CD4-positive, alpha-beta T cell treated with Interleukin-12 subunit alpha and Interleukin-12 subunit beta, for 1 hour (primary cell): Measurements from ENCODE around the gene PIK3AP1.

Experiments
- DNase-seq: peaks from one replicate; pipeline ENCODE4 v3.0.0-alpha.2; 2020

PIK3AP1 gene

DNA sequence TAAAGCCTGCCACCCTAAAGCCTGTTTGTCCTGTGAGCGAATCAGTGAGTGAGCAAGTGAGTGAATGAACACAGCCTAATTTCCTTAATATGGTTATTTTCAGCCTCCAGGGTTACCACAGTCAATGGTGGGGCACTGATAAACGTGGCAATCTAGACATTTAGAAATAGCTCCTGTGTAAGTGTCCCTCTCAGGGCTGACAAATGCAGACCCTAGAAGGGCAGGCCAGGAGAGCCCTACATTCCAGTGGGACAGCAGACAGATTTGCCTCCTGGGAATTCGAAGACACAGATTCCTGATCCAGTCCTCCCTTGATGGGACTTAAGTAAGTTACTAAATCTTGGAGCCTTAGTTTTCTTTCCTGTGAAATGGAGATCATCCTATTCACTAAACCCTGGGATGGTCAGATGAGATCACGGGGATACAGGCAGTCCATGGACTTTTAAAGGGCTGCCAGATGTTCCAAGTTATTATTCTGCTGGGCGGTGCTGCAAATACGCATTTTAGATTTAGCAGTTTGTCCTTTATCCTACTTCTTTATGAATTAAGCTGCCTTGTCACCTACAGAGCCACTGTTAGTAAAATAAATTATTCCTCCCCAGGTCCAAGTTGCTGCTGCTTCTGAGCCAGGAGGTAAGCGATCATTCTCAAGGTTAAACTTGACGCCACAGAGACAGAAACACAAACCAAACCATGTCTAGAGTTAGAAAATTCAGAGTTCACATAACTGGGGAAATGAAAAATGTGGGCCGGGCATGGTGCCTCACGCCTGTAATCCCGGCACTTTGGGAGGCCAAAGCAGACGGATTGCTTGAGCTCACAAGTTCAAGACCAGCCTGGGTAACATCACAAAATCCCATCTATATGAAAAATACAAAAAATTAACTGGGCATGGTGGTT, 78.7 kb downstream of the PIK3AP1 start:
- no peak for DNase-seq

DNA sequence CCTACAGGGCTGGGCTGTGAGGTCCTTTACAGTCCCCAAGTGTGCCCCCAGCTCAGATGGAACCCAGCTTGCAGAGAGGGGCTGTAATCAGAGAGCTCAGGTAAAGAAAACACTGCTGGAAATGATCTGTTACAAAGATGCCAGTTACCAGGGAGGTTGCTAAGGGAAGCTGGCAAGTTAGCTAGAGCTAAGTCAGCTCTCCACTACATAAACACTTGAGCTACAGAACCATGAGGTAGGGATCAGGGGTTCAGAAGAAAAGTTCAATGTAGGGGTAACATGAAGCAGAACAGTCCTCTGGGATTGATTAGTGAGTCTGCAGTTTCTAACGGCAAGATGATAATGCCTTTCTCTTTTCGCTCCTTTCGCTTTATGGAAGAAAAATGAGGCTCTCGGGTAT, 80.4 kb downstream of the PIK3AP1 start:
- no peak for DNase-seq

DNA sequence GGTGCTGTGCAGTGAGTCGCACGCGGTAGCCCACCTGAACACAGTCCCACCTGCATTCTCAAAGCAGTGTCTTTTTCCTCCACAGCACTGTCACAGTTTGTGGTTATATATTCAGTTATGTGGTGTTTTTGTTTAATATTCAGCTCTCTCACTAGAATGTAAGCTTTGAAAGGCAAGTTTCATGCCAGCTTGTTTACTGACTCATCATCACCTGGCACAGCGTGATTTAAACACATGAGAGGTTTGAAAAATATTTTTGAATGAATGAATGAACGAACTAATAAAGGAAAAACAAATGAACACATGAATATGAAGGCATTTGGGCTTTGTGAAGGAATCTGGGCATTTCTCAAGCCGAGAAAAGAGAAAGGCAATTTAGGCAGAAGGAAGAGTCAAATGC, 81.6 kb downstream of the PIK3AP1 start:
- DNase-seq = no peak

DNA sequence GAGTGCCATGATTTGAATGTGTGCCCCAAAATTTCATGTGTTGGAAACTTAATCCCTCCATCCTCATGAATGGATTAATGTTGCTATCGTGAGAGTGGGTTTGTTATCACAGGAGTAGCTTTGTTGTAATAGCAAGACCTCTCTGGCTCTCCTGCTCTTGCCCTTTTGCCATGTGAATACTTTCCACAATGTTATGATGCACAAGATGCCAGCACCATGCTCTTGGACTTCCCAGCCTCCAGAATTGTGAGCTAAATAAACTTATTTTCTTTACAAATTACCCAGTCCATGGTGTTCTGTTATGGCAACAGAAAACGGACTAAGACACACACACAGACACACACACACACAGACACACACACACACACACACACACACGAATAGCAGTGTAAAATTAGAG, 82.2 kb downstream of the PIK3AP1 start:
- no peak for DNase-seq

DNA sequence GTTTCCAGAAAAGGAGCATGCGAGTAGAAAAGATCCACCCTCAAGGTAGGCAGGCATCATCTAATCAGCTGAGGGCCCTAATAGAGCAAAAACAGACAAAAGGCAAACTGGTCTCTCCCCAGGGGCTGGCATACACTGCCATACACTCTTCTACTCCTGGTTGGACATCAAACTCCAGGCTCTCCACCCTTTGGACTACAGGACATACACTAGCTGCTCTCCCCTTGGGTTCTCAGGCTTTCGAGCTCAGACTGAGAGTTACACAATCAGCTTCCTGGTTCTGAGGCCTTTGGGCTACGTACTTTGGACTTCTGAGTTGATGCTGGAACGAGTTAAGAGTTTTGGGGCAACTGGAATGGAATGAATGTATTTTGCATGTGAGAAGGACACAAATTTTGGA, 82.6 kb downstream of the PIK3AP1 start:
- DNase-seq = no peak

DNA sequence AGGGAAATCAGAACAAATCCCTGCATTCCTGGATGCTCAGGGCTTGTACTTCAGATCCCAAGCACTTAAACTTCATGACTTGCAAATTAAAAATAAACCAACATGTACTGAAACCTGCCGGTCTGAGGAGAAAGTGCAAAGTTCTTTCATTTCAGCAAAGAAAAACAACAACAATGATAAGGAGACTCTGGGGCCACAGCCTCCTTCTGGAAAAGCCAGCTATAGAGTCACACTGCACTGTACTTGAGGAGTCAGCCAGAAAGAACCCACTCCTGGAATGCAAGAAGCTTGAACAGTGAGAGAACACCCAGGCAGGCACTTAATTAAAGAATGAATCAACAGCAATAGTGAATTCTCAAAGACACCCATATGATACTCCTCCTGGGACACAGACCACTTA, 83.8 kb downstream of the PIK3AP1 start:
- DNase-seq = no peak

DNA sequence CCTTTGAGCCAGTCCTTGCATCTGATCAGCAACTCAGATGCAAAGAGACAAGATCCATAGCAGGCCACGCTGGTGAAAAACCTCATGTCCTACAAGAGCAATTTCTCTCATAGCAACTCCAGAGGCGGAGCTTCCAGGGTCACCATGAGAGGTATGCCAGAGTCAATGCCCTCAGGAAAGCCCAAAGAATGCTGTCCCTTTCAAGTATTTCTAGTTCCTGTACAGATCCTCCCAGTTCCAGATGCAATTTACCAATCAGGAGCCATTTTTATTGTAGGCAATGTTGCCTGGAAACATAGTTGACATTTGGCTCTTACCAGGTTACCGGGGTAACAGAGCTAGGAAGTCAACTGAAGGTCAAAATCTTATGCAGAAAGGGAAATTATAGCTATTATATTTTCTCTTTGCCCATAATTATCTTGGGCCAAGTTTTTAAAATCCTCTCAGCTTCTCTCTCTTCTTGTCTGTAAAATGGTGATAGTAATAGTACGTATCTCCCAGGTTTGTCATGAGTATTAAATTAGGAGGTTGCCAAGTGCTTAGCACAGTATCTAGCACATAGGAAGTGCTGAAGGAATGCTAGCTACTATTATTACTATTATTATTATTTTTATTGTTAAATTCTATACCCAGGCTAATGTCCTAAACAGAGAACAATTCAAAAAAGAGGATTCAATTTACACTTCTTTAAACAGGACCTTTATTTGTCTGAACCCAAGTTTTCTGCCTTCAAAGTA, 87.2 kb downstream of the PIK3AP1 start:
- DNase-seq = no peak

DNA sequence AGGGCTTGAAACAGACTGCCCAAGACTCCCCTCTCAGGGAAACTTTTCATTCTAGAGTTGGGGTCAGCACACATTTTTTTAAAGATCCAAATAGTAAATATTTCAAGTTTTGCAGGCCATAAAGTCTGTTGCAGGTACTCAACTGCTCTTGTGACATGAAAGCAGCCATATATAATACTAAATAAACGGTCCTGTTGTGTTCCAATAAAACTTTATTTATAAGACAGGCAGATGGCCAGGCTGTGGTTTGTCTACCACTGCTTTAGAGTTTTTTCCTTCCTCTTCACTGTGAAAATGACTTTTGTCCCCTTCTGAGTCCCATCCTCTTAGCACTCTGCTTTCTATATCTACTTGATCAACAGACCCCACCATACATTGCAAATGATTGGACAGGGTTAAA, 93.0 kb downstream of the PIK3AP1 start:
- no peak for DNase-seq

DNA sequence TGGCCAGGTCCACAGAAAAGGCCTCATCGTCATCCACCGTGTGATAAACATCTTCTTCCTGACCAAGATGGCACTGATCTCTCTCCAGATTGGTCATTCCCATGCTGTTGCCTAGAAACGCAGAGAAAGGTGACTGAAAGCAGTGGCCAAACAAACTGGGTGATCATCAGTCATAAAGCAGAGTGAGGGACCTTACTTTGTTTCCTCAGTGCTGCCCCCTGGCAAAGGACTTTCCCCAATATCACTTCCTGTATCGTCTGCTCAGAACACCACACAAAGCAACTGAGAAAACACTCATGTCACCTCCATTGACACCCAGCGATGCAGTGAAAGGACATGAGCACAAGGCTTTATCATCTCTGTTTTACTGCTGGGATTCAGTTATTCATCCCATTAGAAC, 93.5 kb downstream of the PIK3AP1 start:
- no peak for DNase-seq

DNA sequence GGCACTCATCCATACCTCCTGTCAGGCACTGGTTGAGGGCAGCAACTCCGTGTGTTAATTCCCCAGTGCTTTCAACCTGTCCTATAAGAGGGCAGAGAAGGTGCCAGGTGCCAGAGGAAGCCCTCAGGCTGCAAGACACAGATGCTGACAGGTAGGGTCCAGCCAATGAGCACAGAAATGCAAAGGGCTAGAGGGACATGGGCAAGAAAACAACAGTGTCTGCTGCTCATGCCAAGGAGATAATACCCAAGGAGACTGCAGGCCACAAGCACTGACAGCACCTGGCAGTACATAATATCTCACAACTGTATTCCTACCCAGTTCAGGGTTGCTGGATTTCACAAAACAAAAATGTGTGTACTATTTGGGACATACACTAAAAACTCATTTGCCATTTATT, 95.1 kb downstream of the PIK3AP1 start:
- DNase-seq = no peak

DNA sequence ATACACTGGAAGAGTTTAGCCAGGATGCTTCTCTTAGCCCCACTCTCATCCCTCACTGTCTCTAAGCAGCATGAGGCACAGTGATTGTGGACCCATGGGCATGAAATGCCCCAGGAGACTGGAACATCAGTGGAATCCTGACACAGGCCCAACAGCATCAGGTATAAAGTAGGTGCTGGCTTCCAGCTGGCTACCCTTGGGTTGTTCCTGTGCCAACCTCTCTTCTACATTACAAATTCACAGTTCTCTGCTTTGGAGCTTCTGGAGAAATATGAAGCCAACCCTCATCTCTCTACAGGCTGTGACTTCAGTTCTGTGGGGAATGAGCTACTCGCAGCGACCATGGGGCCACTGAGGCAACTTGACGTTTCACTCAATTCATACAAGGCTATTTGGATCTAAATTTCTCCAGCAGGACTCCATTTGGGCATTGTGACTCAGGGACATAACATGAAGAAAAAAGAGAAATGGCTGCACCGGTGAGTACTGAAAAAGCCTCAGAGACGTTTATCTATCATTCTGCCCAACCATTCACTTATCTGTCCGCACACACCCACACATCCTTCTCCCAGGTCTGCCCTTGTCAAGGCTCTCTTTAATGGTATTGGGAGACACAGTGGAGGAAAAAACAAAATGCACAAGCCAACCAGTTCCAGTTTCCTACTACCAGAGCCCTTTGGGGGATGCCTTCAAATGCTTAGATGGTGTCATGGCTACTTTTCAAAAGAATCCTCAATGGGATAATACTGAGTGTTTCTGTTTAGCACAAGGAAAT, 98.1 kb downstream of the PIK3AP1 start:
- no peak for DNase-seq

DNA sequence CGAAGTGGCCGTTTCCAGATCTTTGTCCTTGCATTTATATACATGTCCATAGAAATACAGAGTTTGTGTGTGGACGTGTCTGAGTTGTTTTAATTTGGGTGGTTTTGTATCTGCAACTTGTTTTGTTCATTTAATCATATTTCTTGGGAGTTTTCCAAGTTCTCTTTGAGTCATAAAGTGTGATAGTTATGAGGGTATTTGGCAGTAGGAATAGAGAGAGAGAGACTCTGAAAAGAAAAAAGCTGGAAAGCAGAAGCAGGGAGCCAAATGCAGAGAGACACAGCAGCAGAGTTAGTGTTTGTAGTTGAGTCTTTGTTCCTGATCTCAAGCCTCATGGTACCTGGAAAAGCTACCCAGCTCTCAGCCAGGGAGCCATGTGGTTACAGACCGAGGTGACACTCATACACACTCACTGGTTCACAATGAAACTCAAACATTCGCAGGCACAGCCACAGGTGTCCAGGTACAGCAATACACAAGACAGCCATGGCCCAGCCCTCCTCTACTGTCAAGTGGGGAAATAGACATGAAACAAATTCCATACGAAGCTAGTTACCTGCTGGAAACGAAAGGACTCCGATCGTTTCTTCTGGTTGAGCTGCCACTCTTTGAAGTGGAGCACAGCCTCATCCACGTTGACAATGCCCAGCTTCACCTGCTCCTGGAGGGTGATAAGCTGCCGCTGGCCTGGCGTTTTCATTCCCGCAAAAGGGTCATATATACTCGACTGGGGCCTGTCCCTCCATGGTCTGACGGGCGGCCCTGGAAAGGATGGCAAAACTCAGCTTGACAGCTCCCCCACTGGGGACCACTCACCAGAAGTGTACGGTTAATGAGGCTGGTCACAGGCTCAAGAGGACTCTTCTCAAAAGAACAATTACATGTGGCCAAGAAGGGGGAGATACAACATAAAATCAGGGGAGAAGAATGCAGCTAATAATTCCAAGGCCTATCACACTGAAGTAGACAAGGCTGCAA, 100.2 kb downstream of the PIK3AP1 start:
- no peak for DNase-seq

DNA sequence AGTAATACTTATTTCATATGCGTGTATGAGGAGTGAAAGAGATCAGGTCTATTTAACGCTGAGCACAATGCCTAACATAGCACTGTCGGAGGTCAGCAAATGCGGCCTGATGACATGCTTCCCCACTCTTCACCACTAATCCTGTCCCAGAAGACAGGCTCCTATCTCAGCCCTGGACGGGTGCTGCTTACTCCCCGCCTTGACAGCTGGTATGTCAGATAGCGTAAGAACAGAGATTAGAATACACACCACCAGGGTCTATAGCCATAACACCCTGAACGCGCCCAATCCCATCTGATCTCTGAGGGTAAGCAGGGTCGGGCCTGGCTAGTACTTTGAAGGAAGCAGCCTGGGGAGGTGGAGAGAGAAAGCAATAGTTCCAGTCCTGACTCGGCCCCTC, 101.2 kb downstream of the PIK3AP1 start:
- no peak for DNase-seq

DNA sequence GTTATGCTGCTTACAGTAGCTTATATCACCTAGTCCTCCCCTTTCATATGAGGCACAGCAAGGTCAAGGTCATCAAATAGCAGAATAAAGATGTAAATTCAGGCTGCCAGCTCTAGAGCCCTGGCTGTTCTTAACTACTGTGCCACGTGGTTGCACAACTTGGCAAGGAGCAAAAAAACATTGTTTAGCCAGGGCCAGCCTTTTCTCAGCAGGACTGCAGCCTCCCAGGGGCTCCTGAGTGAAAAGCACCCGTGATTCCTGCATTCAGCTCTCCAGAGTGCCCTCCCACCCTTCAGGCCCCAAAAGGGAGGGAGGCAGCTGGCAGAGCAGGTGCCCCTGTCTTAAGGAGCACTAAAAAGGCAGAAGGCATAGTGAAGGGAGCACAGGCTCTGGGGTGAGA, 101.7 kb downstream of the PIK3AP1 start:
- no peak for DNase-seq

DNA sequence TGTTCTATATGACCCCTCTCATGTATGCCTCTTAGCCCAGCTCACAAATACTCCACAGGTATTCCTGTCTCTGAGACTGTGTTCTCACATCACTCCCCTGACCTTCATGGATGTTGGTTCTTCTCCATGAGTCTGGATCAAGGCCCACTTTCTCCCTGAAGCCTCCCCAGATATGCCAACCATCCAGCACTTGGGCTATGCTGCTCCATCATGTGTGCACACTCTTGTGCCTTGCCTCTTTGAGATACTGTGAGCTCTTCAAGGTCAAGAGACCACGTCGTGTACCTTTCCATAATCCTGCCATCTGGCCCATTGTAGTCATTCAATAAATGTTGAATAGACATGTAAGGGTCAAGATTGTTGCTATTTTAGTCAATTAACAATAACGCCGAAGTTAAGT, 103.4 kb downstream of the PIK3AP1 start:
- no peak for DNase-seq

DNA sequence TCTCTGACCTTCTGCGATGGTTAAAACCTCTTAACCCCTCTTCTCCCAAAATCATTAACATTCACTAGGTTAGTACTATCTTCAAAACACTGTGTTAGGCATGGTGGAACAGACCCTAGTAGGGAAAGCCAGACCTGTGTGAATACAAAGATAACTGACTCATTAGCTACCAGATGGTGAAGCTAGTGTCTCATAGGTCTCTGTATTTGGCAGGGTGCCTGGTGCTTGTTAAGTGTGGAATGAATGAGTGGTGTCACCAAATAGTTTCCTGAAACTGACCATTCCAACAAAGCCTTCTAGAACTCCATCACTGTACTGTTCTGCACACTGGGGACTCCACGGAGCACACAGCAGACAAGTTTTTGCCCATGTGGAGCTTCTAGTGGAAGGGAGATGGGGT, 105.8 kb downstream of the PIK3AP1 start:
- DNase-seq = no peak

DNA sequence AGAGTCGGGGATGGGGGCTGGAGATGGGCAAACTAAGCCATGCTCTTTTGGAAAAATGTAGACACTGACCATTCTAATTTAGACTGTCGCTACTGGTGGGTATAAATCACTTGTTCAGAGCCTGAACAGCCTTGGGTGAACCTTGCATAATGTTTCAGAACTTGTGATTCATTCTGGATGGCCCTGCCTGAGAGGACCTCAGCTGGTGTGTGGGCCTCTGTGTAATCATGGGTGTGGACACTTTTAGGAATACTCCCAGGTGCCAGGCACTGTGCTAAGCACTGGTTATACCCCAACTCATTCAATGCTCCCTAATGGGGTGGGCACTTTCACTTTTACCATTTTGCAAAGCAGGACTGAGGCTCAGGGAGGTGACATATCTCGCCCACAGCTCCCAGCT, 106.7 kb downstream of the PIK3AP1 start:
- DNase-seq = no peak

DNA sequence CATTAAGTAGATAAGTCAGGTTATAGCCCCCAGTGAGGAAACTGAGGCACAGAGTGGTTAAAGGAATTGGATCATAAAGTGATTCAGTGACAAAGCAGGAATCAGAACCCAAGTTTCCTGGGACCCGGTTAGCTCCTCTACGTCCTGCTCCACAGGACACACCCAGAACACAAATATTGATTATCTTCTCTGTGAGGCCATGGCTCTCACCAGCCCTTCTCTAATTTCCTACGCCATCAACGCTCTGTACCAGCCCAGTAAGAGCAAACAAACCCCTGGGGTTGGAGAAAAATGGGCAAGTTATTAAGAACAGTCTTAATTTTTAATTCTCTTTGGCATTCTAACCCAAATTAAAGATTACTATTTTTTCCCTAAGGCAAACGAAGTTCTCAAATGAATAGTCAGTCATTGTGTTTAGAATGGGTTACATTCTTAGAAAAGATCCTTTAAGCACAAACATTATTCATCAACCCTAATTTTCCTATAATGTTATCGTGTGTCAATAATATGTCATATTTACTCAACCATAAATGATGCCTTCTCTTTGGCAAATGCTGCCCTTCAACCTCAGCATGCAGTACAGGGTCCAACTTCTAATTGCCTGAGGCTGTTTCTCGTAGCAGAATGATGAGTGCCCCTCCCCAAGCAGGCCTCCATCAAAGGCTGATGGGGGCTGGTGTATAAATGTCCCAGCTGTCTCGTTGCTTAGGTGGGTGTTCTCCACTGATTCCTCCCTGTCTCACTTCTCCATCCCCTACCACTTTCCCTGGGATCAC, 108.1 kb downstream of the PIK3AP1 start:
- DNase-seq = no peak

DNA sequence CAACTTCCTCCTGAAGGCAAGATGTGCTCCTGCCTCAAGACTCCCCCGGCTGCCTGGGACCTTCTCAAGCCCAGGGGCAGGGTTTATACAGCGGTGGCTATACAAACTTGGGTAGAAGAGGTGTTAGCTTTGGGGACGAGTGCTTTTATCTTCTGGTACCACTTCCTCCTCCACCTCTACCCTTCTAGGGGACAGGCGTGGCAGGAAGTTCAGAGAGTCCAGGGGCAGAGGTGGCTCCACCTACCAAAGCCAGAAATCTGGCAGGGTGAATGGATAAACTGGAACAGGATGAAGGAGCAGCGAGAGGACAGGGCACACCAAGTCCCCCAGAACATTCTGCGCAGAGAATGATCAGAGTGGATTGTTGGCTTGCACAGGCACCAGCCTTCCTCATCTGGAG, 109.5 kb downstream of the PIK3AP1 start:
- DNase-seq = peak; percentile 2

DNA sequence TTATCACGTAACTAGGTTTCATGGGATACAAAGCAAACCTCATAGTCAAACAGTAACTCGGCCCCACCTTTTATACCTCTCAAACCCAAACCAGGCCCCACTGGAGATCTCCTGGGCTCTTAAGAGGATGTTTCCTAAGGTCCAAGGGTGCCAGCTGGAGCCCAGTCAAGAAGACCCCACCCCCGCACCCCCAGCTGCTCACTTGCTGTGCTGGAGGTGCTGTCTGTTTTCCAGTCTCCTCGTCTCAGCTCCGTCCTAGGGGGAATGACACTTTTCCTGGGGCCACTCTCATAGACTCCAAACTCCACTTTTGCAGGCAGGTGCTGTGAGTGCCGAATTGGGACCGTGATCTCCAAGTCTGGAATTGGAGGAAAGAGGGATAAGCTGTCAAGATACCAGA, 110.8 kb downstream of the PIK3AP1 start:
- no peak for DNase-seq

DNA sequence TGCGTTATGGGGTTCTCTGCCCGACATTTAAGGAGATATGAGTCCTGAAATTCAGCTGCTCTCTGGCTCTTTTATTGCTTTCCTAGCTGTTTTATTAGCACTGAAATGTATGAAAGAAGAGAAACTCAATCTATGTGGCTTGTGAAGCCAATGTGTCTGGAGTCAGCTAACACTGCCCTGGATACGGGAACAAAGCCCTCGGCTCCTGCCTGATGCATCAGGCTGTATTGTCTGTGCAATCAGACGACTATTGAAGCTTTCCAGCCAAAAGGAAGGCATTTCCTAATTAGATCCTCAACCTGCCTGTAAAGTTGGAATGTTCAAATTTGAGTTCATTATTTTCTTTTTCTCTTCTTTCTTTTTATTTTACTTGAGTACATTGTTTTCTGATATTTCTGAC, 111.5 kb downstream of the PIK3AP1 start:
- DNase-seq = no peak

DNA sequence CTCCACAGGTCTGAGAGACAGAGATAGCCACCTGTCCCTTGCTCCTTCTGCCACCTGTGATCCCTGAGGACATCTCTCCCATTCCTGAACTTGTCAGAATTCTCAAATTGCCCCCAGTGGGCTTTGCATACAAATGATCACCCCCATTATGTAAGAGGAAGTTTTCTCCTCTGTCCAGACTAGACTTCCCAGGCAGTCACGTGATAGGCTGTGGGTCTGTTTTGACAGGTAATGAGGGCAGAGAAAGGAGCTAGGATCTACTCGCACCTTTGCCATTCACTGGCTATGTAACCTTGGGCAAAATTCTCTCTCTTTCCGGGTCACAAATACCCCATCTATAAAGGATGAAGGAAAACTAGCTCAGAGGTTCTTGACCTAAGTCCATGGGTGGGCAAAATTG, 112.1 kb downstream of the PIK3AP1 start:
- no peak for DNase-seq
